ENCODE data around the gene MCCC1. TPM values are rescaled to one million over a fixed set of nuclear protein-coding genes. Genes with fewer than 3 reads are reported as not detected.

MCCC1 gene
- total RNA-seq, 1 experiment from 2014 or later = 42.8 TPM

- Histone ChIP-seq H3K36me3 (ENCODE audit: control insufficient read depth, insufficient read depth, low read length) (no peaks in the 10 kb centered on the region), H3K4me1 (peaks cover 6% of the 10 kb centered on the region), H3K27me3 (replicated peaks; ENCODE audit: control insufficient read depth, insufficient read depth, low read length) (no peaks in the 10 kb centered on the region), H3K9me3 (no peaks in the 10 kb centered on the region), H3K4me3 (ENCODE audit: low read depth, low read length) (no peak overlapping the region)
- TF ChIP-seq CTCF (IDR thresholded peaks at IDR 0.05; ENCODE audit: insufficient read depth in 1 of 2, low read depth in 1 of 2, low read length in 1 of 2, severe bottlenecking in 1 of 2, unreplicated experiment in 1 of 2) = no peak
- no peak overlapping the region for H3K4me3 Mint-ChIP-seq (ENCODE audit: unreplicated experiment)
- POLR2A ChIA-PET = no interaction called here
- no TSS peak for BruUV-seq (replicated peaks)
- H3K27ac Mint-ChIP-seq (ENCODE audit: unreplicated experiment) = no peak overlapping the region
- no peaks in the 10 kb centered on the region for H3K9me3 Mint-ChIP-seq (ENCODE audit: unreplicated experiment)
- CTCF ChIA-PET = no interaction called here
- H3K27me3 Mint-ChIP-seq (ENCODE audit: insufficient read depth, unreplicated experiment) = no peaks in the 10 kb centered on the region
- no peaks in the 10 kb centered on the region for H3K4me1 Mint-ChIP-seq (ENCODE audit: low read depth, unreplicated experiment)
- intact Hi-C loops (cut with micrococcal nuclease; ENCODE audit: unreplicated experiment) = no loop called here
- no peak for DNase-seq
- peaks cover 6% of the 10 kb centered on the region for H3K36me3 Mint-ChIP-seq (ENCODE audit: insufficient read depth, unreplicated experiment)
Observed at GRCh38 chr3:182983876-182984275, 115.4 kb downstream of the MCCC1 start.

- H3K4me3 Mint-ChIP-seq (ENCODE audit: unreplicated experiment) = peak overlapping the region; percentile 84
- H3K27ac Mint-ChIP-seq (ENCODE audit: unreplicated experiment) = peak overlapping the region; percentile 52
- no TSS peak for BruUV-seq (replicated peaks)
- Histone ChIP-seq H3K27me3 (replicated peaks; ENCODE audit: control insufficient read depth, insufficient read depth, low read length) (no peaks in the 10 kb centered on the region), H3K36me3 (ENCODE audit: control insufficient read depth, insufficient read depth, low read length) (no peaks in the 10 kb centered on the region), H3K4me3 (ENCODE audit: low read depth, low read length) (peak overlapping the region; percentile 61), H3K4me1 (peaks cover 9% of the 10 kb centered on the region), H3K9me3 (no peaks in the 10 kb centered on the region)
- POLR2A ChIA-PET = no interaction called here
- CTCF ChIA-PET = no interaction called here
- intact Hi-C loops (cut with micrococcal nuclease; ENCODE audit: unreplicated experiment) = no loop called here
- DNase-seq = no peak
- TF ChIP-seq CTCF (IDR thresholded peaks at IDR 0.05; ENCODE audit: insufficient read depth in 1 of 2, low read depth in 1 of 2, low read length in 1 of 2, severe bottlenecking in 1 of 2, unreplicated experiment in 1 of 2) = no peak
- no peaks in the 10 kb centered on the region for H3K27me3 Mint-ChIP-seq (ENCODE audit: insufficient read depth, unreplicated experiment)
- H3K36me3 Mint-ChIP-seq (ENCODE audit: insufficient read depth, unreplicated experiment) = peaks cover 6% of the 10 kb centered on the region
- H3K4me1 Mint-ChIP-seq (ENCODE audit: low read depth, unreplicated experiment) = no peaks in the 10 kb centered on the region
- no peaks in the 10 kb centered on the region for H3K9me3 Mint-ChIP-seq (ENCODE audit: unreplicated experiment)
Observed at GRCh38 chr3:182981038-182981380, 118.3 kb downstream of the MCCC1 start.

GRCh38 chr3:182980204-182981037 is 118.9 kb downstream of the MCCC1 start, which contains the start of gene DCUN1D1:
DCUN1D1 (minus strand) TSS chr3:182980538; CDS start chr3:182980489, 49 bp downstream.
- DNase-seq = peak; percentile 89 to 94
- peaks cover 6% of the 10 kb centered on the region for H3K36me3 Mint-ChIP-seq (ENCODE audit: insufficient read depth, unreplicated experiment)
- no TSS peak for BruUV-seq (replicated peaks)
- peak within 1 kb of the TSS; percentile 84 for H3K4me3 Mint-ChIP-seq (ENCODE audit: unreplicated experiment)
- H3K9me3 ChIP-seq = no peaks in the 10 kb centered on the region
- ChIA-PET POLR2A (no interaction called here), CTCF (no interaction called here)
- peaks cover 9% of the 10 kb centered on the region for H3K4me1 ChIP-seq
- no peaks in the 10 kb centered on the region for H3K9me3 Mint-ChIP-seq (ENCODE audit: unreplicated experiment)
- intact Hi-C loops (cut with micrococcal nuclease; ENCODE audit: unreplicated experiment) = no loop called here
- H3K36me3 ChIP-seq (ENCODE audit: control insufficient read depth, insufficient read depth, low read length) = no peaks in the 10 kb centered on the region
- H3K27ac Mint-ChIP-seq (ENCODE audit: unreplicated experiment) = peak within 1 kb of the TSS; percentile 55
- H3K4me3 ChIP-seq (ENCODE audit: low read depth, low read length) = peak within 1 kb of the TSS; percentile 61
- no peaks in the 10 kb centered on the region for H3K27me3 ChIP-seq (replicated peaks; ENCODE audit: control insufficient read depth, insufficient read depth, low read length)
- no peaks in the 10 kb centered on the region for H3K27me3 Mint-ChIP-seq (ENCODE audit: insufficient read depth, unreplicated experiment)
- TF ChIP-seq CTCF (IDR thresholded peaks at IDR 0.05; ENCODE audit: insufficient read depth in 1 of 2, low read depth in 1 of 2, low read length in 1 of 2, severe bottlenecking in 1 of 2, unreplicated experiment in 1 of 2) = no peak
- no peaks in the 10 kb centered on the region for H3K4me1 Mint-ChIP-seq (ENCODE audit: low read depth, unreplicated experiment)

Measured in Caco-2 (cell line).